HEK293T (cell line): ENCODE measurements around the gene SHOX.

ENCODE experiments used
- BHLHE40 ChIP-seq: fragments of 450-650 bp; IDR thresholded peaks from 2 replicates; pipeline ENCODE4 v1.6.1; 2016; ENCODE audit warnings: mild to moderate bottlenecking, moderate library complexity, borderline replicate concordance
- ELF4 ChIP-seq: fragments of 450-650 bp; IDR thresholded peaks from 2 replicates; pipeline ENCODE4 v1.6.1; 2017; ENCODE audit warnings: antibody characterized with exemption
- FOXA1 ChIP-seq: fragments of 450-650 bp; IDR thresholded peaks from 2 replicates; pipeline ENCODE4 v1.6.1; 2016; ENCODE audit warnings: mild to moderate bottlenecking
- HDGF ChIP-seq: fragments of 450-650 bp; IDR thresholded peaks from 2 replicates; pipeline ENCODE4 v1.6.1; 2017; ENCODE audit warnings: antibody characterized with exemption, borderline replicate concordance
- LEF1 ChIP-seq: fragments of 450-650 bp; IDR thresholded peaks from 2 replicates; pipeline ENCODE4 v1.6.1; 2017; ENCODE audit warnings: mild to moderate bottlenecking, borderline replicate concordance
- SP1 ChIP-seq: fragments of 450-650 bp; IDR thresholded peaks from 2 replicates; pipeline ENCODE4 v1.6.1; 2017
- TARDBP ChIP-seq: fragments of 450-650 bp; IDR thresholded peaks from 2 replicates; pipeline ENCODE4 v1.6.1; 2016
- ZNF384 ChIP-seq: fragments of 450-650 bp; IDR thresholded peaks from 2 replicates; pipeline ENCODE4 v1.6.1; 2016

- no peak for TF ChIP-seq ELF4
- TF ChIP-seq SP1, result no peak
- no peak for TF ChIP-seq TARDBP
- TF ChIP-seq LEF1, result no peak
- no peak for TF ChIP-seq HDGF
- TF ChIP-seq BHLHE40, result no peak
- TF ChIP-seq ZNF384, result no peak
- TF ChIP-seq FOXA1, result no peak
These were observed 11.2 kb upstream of the SHOX start for GRCh38 chrX:619451-619811.
